ENCODE results near the gene NRXN3.
A peak's percentile ranks its signal among the peaks of the same experiment; 100 is the strongest.

Gene NRXN3

GRCh38 chr14:78534141-78534540 lies 364.0 kb downstream of the NRXN3 start:
- TF ChIP-seq CTCF (IDR thresholded peaks at IDR 0.05) = no peak

- no peak for TF ChIP-seq CTCF (IDR thresholded peaks at IDR 0.05)
Observed at GRCh38 chr14:78535041-78535440, 364.9 kb downstream of the NRXN3 start.

- TF ChIP-seq CTCF (IDR thresholded peaks at IDR 0.05) = no peak
Observed at GRCh38 chr14:78543433-78543832, 373.3 kb downstream of the NRXN3 start.

GRCh38 chr14:78561074-78561473 lies 390.9 kb downstream of the NRXN3 start:
- no peak for TF ChIP-seq CTCF (IDR thresholded peaks at IDR 0.05)

- TF ChIP-seq CTCF (IDR thresholded peaks at IDR 0.05) = peak; percentile 81
Observed at GRCh38 chr14:78566026-78566858, 396.1 kb downstream of the NRXN3 start.

- peak; percentile 32; the same call in 1 of the 2 replicates for TF ChIP-seq CTCF (IDR thresholded peaks at IDR 0.05)
Observed at GRCh38 chr14:78566859-78567172, 396.6 kb downstream of the NRXN3 start.

GRCh38 chr14:78567343-78567742 lies 397.2 kb downstream of the NRXN3 start:
- TF ChIP-seq CTCF (IDR thresholded peaks at IDR 0.05) = no peak

All from LNCAP (cell line).